ENCODE data around the gene GSX1.

- TF ChIP-seq, protein P1, sequence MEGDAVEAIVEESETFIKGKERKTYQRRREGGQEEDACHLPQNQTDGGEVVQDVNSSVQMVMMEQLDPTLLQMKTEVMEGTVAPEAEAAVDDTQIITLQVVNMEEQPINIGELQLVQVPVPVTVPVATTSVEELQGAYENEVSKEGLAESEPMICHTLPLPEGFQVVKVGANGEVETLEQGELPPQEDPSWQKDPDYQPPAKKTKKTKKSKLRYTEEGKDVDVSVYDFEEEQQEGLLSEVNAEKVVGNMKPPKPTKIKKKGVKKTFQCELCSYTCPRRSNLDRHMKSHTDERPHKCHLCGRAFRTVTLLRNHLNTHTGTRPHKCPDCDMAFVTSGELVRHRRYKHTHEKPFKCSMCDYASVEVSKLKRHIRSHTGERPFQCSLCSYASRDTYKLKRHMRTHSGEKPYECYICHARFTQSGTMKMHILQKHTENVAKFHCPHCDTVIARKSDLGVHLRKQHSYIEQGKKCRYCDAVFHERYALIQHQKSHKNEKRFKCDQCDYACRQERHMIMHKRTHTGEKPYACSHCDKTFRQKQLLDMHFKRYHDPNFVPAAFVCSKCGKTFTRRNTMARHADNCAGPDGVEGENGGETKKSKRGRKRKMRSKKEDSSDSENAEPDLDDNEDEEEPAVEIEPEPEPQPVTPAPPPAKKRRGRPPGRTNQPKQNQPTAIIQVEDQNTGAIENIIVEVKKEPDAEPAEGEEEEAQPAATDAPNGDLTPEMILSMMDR (IDR thresholded peaks at IDR 0.05; ENCODE audit: low read depth, low read length, poor library complexity, severe bottlenecking): no peak
- 0 out of 2 replicates have a peak, but pooled peaks have one; percentile 25 for TF ChIP-seq EZH2phosphoT487 (IDR thresholded peaks at IDR 0.05; ENCODE audit: borderline replicate concordance, low read length)
Observed at GRCh38 chr13:27824121-27824520, 31.8 kb downstream of the GSX1 start.

Data from DOHH2 (cell line).